Measurements from ENCODE around the gene ZBTB49. TPM values are rescaled to one million over a fixed set of nuclear protein-coding genes. Genes with fewer than 3 reads are reported as not detected.

Gene ZBTB49
- polyA plus RNA-seq, 1 donor from 2014 or later, result 16.5 TPM

DNA sequence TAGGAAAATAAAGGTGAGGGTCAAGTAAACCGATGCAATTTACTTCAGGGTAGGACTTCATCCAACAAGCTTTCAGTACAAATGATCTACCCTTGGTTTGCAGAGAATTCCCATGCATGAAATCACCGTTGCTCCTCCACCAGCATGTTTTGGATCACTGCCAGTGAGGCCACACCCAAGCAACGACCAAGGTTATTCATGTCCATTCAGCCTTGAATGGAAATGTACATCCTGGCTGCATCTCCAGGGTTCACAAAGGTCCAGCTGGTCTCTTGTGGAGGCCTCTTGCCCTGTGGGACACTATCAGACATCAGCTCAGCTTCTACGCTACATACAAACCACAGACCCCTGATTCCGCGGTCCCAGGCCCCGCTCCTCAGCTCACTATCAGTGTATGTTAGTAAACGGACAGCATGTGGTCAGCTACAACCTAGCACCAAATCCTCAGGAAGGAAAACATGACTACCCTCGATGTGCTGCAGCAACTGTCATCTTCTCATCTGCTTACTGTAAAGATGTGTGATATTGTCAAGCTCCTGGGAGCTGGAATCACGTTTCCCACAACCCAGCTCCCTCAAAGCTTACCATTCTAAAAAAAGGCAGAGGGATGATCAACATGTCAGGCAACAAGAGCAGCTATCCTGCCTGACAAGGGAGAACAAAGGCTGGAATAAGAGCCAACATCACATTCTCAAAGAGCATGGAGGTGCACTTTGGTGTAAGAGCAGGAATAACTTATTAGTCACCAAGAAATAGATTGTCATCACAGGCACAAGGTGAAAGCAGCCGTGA is 5.0 kb upstream of the ZBTB49 start:
- H3K79me2 ChIP-seq (replicated peaks; ENCODE audit: insufficient read depth, low read length), result peaks cover 12% of the 10 kb centered on the region
- H3K36me3 ChIP-seq (ENCODE audit: insufficient read depth, low read length), result no peaks in the 10 kb centered on the region

DNA sequence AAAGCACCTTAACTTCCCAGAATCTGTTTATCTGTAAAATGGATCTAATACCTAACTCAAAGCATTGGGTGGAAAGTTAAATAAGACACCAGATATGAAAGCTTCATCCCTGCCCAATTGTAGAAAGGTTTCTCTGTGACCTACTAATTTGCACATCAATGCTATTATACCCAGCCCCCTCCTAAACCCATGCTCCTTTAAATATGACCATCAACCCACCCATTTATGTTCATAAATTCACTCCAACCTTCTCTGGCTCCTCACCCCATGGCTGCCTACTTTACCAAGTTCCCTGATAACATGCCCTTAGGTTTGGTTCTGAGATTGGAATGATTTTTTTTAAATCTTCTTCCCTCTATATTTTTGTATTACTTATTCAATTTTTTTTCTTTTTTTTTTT is 2.0 kb upstream of the ZBTB49 start:
- no peak overlapping the region for H3K4me3 ChIP-seq (ENCODE audit: low read length)
- no peak for TF ChIP-seq EP300 (conservative IDR thresholded peaks at IDR 0.05; ENCODE audit: poor library complexity, severe bottlenecking)
- TF ChIP-seq SMC3 (conservative IDR thresholded peaks at IDR 0.05; ENCODE audit: poor library complexity), result no peak
- no peak for TF ChIP-seq TAF1 (IDR thresholded peaks at IDR 0.05; ENCODE audit: low read depth)
- TF ChIP-seq, protein P1, sequence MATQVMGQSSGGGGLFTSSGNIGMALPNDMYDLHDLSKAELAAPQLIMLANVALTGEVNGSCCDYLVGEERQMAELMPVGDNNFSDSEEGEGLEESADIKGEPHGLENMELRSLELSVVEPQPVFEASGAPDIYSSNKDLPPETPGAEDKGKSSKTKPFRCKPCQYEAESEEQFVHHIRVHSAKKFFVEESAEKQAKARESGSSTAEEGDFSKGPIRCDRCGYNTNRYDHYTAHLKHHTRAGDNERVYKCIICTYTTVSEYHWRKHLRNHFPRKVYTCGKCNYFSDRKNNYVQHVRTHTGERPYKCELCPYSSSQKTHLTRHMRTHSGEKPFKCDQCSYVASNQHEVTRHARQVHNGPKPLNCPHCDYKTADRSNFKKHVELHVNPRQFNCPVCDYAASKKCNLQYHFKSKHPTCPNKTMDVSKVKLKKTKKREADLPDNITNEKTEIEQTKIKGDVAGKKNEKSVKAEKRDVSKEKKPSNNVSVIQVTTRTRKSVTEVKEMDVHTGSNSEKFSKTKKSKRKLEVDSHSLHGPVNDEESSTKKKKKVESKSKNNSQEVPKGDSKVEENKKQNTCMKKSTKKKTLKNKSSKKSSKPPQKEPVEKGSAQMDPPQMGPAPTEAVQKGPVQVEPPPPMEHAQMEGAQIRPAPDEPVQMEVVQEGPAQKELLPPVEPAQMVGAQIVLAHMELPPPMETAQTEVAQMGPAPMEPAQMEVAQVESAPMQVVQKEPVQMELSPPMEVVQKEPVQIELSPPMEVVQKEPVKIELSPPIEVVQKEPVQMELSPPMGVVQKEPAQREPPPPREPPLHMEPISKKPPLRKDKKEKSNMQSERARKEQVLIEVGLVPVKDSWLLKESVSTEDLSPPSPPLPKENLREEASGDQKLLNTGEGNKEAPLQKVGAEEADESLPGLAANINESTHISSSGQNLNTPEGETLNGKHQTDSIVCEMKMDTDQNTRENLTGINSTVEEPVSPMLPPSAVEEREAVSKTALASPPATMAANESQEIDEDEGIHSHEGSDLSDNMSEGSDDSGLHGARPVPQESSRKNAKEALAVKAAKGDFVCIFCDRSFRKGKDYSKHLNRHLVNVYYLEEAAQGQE (IDR thresholded peaks at IDR 0.05; ENCODE audit: borderline replicate concordance), result no peak
- TF ChIP-seq POLR2AphosphoS5 (IDR thresholded peaks at IDR 0.05), result no peak
- H3K36me3 ChIP-seq (ENCODE audit: insufficient read depth, low read length), result no peaks in the 10 kb centered on the region
- H4K20me1 ChIP-seq (ENCODE audit: insufficient read depth), result no peaks in the 10 kb centered on the region
- no peaks in the 10 kb centered on the region for H3K9me3 ChIP-seq (ENCODE audit: low read length)
- H3F3A ChIP-seq (ENCODE audit: insufficient read depth, low read length, poor library complexity, severe bottlenecking), result no peaks in the 10 kb centered on the region
- no peak overlapping the region for H3K27ac ChIP-seq (ENCODE audit: low read length)
- no peak overlapping the region for H3K9ac ChIP-seq (ENCODE audit: low read length)
- H3K9me2 ChIP-seq (ENCODE audit: insufficient read depth, low read length), result no peaks in the 10 kb centered on the region
- H3K4me2 ChIP-seq (ENCODE audit: low read length), result no peak overlapping the region
- no peak overlapping the region for H2AFZ ChIP-seq (ENCODE audit: low read depth, low read length)
- no peaks in the 10 kb centered on the region for H3K27me3 ChIP-seq (ENCODE audit: insufficient read depth, low read depth, low read length)
- H3K79me2 ChIP-seq (replicated peaks; ENCODE audit: insufficient read depth, low read length), result peaks cover 30% of the 10 kb centered on the region

More for the DNA sequence above, 5.0 kb upstream of the ZBTB49 start:
- H4K20me1 ChIP-seq (ENCODE audit: insufficient read depth), result no peaks in the 10 kb centered on the region
- H3K4me3 ChIP-seq (ENCODE audit: low read length), result no peak overlapping the region
- H3K4me2 ChIP-seq (ENCODE audit: low read length), result no peak overlapping the region
- no peaks in the 10 kb centered on the region for H3K9me2 ChIP-seq (ENCODE audit: insufficient read depth, low read length)
- no peak overlapping the region for H3K9ac ChIP-seq (ENCODE audit: low read length)
- H3K27ac ChIP-seq (ENCODE audit: low read length), result no peak overlapping the region
- TF ChIP-seq, protein P1 (IDR thresholded peaks at IDR 0.05; ENCODE audit: borderline replicate concordance), result no peak
- TF ChIP-seq EZH2 (IDR thresholded peaks at IDR 0.05; ENCODE audit: borderline replicate concordance, insufficient read depth, low read length, poor library complexity, severe bottlenecking), result no peak
- TF ChIP-seq TAF1 (IDR thresholded peaks at IDR 0.05; ENCODE audit: low read depth), result no peak
- TF ChIP-seq SMC3 (conservative IDR thresholded peaks at IDR 0.05; ENCODE audit: poor library complexity), result no peak
- TF ChIP-seq POLR2AphosphoS5 (IDR thresholded peaks at IDR 0.05), result no peak
- TF ChIP-seq MXI1 (conservative IDR thresholded peaks at IDR 0.05; ENCODE audit: poor library complexity, severe bottlenecking), result no peak
- TF ChIP-seq EP300 (conservative IDR thresholded peaks at IDR 0.05; ENCODE audit: poor library complexity, severe bottlenecking), result no peak
- H2AFZ ChIP-seq (ENCODE audit: low read depth, low read length), result no peak overlapping the region
- H3K9me3 ChIP-seq (ENCODE audit: low read length), result no peaks in the 10 kb centered on the region
- H3K27me3 ChIP-seq (ENCODE audit: insufficient read depth, low read depth, low read length), result no peaks in the 10 kb centered on the region
- no peaks in the 10 kb centered on the region for H3F3A ChIP-seq (ENCODE audit: insufficient read depth, low read length, poor library complexity, severe bottlenecking)
